HG02678 (cell line): Measurements from ENCODE around the gene HEXD.

Experiments used
- ATAC-seq: cut with Tn5 transposase; IDR thresholded peaks from one replicate; pipeline ENCODE4 v1.9.1; 2021; ENCODE audit warnings: mild to moderate bottlenecking, moderate library complexity; ENCODE audit not compliant: unreplicated experiment

The HEXD gene

DNA sequence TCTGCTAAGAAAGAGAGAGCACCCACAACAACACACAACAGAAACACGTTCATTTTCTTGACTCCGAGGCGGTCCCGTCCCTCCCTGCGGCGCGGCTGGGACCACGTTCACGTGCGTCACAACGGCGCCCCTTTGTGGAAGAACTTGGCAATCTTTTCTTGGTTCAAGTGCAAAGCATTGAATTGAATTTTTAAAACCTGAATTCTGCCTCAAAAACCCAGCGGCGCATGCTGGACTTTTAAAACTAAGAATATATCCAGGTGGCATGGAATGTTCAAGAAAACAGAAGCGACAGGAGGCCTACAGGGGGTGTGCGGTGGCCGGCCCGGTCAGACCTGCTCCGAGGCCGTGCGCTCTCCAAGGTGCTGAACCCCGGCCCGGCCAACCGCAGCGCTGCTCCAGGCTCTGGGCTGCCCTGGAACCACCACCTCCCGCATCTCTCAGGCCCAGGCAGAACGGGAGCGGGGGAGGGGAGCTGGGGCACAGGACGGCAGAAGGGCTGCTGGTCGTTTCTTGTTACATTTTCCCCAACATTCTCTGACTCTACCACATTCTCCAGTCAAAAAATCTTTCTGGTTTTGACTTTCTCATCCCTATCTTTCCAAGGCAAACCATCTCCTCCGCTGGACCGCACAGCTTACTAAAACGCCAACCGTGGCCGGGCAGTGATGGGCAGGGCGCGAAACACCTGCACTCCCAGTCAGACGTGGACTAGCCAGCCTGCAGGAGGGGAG is 3.4 kb upstream of the HEXD start:
- ATAC-seq: no peak

DNA sequence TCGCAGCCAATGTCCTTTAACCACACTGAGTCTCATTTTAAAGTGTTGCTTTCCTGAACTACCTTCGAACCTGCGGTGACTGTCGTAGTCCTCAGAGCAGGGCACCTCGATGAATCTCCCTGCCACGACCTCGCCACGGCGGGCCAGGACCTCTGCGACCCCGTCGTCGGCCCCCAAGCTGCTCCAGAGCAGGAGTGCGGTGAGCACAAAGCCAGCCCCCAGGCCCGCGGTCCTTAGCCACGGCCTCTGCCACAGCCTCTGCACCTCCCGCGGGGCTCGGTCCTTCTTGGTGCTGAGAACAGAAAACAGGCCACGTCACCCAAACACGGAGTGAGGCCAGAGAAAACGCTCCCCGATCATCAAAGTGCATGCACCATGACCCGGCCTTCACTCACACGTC is 2.8 kb upstream of the HEXD start:
- no peak for ATAC-seq

DNA sequence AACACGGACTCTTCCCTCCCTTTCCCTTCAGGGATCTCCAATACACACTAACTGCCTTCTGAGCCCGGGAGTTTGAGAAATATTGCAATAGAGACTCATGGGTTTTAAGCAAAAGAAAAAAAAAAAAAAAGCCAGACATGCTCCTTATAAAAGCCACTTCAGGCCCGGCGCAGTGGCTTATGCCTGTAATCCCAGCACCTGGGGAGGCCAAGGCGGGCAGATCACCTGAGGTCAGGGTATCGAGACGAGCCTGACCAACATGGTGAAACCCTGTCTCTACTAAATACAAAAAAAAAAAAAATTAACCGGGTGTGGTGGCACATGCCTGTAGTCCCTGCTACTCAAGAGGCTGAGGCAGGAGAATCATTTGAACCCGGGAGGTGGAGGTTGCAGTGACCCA is 2.4 kb upstream of the HEXD start:
- no peak for ATAC-seq

DNA sequence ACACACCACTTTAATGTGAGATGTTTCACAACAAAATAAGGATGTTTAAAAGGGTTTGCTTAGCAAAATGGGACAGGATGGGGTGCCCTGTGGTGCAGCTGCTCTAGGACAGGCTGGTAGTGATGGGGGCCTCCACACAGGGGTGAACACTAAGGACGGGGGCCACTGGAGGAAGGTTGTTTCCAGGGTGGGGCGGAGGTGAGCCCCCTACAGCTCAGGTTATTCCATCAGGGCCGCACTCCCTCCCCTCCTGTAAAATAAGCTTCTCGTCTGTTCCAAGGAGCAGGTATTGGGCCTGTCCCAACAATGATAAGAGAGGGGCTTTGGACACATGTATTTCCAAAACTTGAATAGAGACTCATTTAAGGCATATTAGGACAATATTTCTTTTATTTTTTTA is 1.9 kb upstream of the HEXD start:
- no peak for ATAC-seq

DNA sequence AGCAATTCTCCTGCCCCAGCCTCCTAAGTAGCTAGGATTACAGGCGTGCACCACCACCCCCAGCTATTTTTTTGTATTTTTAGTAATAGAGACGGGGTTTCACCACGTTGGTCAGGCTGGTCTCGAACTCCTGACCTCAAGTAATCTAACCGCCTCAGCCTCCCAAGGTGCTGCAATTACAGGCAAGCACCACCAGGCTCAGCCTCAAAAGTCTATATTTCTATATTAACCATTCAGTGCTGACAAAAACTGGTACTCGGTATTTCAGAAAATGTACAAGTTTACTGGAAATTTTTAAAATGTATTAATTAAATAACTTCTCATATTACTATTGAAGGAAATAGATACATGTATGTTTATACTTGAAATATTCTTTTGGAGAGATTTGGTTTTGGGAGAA is 1.4 kb upstream of the HEXD start:
- ATAC-seq: no peak

DNA sequence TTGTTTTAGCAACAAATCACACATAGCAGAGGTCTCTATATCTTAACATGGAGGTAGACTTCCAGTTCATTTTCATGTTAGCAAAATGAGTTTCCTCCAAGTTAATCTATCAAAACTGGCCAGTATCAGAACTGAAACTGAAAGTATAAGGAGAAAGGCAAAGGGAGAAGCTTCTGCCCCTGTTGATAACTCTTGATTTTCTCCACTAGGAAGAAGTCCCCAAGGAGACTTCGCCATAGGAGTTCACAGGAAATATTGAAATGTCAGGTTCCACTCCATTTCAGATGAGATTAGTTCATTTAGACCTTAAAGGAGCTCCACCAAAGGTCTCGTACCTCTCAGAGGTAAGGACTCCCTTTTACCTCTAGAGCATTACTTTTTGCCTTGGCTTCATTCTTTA is 1.4 kb downstream of the HEXD start:
- ATAC-seq: no peak

DNA sequence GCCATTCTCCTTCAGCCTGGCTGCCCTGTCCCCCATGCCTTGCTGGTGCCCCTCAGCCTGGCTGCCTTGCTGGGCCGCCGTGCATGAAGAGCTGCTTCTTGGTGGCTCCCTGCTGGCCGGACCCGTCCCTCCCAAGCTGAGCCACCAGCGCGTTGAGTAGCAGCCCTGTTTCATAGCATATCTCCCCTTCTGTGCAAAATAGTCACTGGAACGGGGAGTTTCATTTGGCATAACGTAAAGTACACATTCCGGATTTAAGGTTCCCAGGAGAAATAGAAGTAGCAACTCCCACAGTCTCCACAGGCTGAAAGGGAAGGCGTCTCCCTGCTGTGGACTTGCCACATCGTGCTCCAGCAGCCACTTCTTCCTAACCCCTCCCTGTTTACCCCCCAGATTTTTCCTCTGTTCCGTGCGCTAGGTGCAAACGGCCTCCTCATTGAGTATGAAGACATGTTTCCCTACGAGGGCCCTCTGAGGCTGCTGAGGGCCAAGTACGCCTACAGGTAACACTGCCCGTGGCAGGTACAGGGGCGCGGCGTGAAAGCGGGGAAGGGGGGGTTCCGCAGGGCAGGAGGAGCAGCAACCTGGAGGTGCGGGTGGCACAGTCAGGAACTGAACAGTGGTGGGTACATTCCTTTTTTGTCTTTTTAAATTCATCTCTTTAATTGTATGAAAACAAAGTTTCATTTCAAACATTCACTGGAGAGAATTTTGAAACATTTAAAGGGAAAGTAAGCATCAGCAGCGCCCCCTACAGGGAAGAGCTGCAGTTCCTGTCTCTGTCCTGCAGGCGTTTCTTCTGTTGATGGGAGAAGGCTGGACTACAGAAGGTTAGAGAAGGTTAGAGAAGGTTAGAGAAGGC is 6.1 kb downstream of the HEXD start:
- ATAC-seq: no peak

DNA sequence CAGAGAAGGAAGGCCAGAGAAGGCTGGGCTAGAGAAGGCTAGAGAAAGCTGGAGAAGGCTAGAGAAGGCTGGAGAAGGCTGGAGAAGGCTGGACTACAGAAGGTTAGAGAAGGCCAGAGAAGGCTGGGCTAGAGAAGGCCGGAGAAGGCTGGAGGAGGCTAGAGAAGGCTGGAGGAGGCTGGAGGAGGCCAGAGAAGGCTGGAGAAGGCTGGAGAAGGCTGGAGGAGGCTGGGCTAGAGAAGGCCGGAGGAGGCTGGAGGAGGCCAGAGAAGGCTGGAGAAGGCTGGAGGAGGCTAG is 6.7 kb downstream of the HEXD start:
- ATAC-seq: no peak

DNA sequence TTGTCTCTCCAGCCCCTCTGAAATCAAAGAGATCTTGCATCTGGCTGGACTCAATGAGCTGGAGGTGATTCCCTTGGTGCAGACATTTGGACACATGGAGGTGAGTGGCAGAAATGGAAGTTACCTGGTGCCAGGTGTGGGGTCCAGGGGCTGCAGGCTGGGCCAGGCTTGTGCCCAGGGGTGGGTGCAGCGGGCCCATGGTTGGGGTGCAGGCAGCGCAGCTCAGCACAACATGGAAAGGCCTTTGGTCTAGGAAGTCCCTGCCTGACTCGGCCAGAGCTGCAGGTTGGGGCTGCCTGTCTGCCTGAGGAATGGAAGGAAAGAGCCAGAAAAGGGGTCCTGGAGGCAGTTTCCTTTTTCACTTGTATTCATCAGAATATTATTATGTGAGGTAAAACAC is 10.4 kb downstream of the HEXD start:
- ATAC-seq: no peak

DNA sequence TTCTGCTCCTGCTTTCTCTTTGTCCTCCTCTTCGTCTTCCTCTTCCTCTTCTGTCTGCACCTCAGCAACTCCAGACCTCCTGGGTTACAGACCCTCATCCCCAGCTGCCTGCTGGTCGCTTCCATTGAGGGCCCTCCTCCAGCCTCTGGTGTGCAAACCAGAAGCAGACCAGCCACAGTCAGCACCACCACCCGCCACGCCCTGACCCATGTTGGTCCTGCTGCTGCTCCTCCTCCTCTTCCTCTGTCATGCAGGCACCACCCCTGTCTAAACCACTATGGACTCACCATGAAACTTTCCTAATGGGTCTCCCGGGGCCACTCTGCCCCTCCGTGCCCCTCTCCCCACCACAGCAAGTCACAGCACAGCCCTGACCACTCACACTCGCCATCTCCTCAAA is 11.7 kb downstream of the HEXD start:
- no peak for ATAC-seq

DNA sequence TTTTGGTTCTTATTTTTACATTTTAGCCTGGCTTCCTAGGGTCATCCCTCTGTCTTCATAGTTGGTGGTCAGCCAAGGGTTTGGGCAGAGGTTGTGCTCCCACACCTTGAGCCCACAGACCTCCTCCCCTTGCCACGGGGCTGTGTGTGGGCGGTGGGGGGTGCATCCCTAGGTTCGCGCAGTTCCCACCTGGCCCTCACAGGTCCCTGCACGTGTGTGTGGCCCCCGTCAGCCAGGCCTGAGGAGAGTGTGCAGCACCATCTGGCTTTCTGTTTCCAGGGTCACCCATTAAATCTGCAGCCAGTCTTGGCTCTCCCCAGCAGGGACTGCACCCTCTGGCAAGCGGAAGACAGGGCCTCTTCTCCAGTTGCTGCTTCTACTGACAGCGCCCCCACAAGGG is 13.9 kb downstream of the HEXD start:
- ATAC-seq: no peak

DNA sequence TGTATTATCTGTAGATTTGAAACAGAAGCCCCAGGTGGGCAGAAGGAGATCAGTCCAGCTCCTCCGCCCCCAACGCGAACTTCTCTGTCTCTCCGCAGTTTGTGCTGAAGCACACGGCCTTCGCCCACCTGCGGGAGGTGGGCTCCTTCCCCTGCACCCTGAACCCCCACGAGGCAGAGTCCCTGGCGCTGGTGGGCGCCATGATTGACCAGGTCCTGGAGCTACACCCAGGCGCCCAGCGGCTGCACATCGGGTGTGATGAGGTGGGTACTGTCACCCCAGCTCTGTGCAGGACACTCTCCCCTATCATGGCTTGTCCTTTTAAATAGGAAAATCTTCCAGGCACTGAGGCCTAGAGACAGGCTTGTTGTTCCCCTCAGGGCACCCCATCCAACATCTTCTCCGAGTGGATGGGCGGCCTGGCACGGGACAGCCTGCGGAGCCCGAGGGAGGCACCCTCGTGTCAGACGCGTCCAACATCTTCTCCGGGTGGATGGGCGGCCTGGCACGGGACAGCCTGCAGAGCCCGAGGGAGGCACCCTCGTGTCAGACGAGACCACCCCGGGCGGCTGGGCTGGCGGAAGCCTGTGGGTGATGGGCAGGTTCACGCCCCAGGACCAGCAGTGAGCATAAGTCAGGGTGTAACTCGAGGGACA is 15.5 kb downstream of the HEXD start:
- ATAC-seq: no peak

DNA sequence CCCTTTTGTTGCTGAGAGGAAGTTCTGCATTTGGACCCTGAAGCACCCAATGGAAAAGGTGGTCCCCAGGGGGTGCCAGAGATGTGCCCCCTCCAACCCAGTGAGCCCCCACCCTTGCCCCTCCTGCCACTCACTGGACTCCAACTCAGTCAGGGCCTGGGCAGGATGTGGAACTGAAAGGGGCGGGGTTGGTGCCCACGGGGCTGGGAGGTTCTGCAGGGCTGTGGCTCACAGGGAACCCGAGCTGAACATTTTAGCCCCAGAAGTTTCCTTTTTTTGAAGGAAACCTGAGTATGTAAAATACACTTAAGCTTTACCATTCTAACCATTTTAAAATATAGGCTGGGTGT is 16.0 kb downstream of the HEXD start:
- ATAC-seq: no peak

DNA sequence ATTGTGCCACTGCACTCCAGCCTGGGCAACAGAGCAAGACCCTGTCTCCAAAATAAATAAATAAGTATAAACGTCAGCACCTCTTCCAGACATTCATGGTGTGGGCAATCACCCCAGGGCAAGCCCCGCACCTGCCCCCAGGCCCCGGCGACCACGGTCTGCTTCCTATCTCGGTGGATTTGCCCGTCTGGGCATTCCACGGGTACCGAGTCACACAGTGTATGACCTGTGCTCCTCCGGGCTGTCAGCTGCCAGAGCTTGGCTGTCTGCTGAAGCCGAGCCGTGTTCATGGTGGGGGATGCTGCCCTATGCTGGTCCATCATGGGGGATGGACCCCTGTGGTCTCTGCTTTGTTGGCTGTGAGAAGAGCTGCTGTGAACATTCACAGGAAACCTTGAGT is 17.0 kb downstream of the HEXD start:
- no peak for ATAC-seq

DNA sequence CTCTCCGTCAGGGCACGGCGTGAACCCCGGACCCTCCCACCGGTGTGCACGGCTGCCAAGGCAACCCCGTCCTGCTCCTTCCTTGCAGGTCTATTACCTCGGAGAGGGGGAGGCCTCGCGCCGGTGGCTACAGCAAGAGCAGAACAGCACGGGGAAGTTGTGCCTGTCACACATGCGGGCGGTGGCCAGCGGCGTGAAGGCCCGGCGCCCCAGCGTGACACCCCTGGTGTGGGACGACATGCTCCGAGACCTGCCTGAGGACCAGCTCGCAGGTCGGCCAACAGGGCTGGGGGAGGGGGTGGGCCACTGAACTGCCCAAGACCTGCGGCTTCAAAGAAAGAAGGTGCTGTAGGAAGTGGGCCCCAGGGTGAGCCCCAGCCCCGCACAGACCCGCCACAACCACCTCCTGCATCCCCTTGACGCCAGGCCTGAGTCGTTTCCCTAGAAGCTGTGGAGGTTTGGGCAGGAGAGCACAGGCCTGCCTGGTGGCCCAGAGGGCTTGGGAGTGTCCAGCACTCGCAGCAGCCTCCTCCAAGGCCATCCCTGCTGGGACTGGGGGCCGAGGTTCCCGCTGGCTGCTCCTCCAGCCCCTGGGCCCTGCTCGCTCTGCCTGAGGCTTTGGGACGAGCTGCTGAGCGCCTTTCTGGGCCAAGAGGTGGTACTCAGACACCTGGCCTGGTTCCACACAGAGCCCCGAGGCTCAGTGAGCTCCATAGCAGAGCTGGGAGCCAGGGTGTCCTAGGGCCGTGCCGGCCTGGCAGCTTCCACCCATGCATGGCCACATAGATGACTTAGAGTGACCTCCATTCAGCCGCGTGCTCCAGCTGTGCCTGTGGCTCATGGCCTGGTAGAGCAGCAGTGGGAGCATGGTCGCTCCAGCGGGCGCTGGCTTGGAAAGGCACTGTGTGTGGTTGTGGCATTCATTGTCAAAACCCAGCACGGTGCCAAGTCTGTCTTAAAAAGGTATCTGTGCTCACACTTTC is 17.7 kb downstream of the HEXD start:
- ATAC-seq: no peak

DNA sequence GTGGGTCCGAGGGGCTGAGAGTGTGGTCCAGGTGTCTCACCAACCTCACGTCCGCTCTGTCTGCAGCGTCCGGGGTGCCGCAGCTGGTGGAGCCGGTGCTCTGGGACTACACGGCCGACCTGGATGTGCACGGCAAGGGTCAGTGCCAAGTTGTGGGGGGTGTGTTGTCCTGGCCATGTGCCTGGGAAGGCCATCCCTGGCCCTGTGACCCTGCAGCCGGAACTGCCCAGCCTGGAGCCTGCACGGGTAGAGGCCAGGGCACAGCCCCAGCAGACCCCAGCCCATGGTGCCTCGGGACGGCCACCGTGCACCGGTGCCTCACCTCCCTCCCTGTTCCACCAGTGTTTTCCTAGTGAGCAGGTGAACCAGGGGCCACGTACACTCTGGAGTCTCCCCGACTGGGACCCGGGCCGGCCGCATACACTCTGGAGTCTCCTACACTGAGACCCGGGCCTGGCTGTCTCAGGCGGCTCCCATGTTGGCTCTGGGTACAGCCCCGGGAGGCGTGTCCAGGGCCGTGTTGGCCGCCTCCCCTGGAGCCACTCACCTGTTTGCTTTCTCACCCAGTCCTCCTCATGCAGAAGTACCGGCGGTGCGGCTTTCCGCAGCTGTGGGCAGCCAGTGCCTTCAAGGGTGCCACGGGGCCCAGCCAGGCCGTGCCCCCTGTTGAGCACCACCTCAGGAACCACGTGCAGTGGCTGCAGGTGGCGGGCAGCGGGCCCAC is 18.6 kb downstream of the HEXD start:
- no peak for ATAC-seq

DNA sequence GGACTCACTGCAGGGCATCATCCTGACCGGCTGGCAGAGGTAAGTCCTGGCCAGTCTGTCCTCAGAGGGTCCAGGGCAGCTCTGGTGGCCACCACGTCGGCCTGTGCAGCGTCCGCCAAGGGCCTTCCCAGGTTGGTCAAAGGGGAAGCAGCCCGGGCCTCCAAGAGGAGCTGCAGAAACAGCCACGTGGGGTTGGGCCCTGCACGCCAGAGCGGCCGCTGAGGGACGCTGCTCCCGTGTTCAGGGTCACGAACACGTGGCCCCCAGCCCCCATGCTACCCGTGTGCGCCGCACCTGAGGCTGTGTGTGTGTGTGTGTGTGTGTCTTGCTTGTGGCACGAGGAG is 19.1 kb downstream of the HEXD start:
- ATAC-seq: no peak

DNA sequence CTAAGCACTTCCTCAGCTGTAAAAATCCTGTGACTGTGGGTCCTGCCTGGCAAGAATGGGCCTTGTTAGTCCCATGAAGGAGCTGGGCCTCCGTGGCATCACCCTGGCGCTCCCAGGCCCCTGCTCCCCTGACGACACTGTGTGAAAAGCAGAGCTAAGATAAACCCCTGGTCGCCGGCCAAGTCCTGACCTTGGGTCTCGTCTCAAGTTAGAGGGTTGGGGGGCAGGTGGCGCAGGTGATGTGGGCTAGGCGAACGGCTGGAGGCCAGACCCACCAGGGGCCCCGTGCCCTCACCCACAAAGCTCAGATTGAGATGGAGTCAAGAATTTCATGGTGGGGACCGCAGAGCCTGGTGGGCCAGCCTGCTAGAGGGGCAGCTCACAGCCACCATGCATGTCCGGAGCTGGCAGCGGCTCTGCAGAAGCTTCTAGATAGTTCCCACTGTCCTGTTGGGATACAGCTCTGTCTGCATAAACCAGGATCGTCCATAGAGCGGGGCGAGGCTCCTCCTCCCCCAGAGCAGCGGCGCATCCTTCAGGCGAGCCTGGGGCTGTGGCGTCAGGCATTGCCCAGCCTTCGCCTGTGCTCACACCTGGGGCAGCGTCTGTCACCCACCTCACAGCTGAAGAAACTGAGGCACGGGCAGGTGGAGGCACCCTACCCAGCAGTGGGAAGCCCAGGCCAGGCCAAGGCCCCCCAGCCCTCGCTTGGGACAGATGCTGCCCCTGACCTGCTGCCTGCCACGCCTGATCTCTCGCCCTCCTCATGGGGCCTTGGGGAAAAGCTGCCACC is 20.4 kb downstream of the HEXD start:
- ATAC-seq: no peak

DNA sequence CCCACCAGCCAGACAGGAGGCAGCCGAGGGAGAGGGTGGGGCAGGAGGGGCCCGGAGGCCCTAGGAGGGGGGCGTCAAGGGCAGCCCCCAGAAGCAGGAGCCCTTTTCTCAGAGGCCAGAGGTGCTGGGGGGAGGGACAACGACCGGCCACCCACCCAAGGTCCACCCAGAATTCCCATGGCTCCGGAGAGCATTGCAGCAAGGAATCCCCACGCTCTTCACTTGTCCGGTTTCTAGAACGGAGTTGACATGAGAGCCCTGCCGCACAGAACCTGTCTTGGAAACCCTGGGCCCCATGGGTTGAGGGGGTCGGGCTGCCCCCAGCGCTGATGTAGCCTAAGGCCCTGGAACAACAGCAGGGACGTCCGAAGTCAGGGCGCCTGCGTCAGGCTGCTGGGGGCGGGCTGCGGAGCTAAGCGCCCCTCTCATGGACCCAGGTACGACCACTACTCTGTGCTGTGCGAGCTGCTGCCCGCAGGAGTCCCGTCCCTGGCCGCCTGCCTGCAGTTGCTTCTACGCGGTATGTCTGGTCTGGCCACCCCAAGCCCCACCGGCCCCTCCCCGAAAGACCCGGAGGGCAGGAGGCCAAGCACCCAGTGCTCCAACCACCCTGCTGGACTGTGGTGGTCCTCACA is 21.2 kb downstream of the HEXD start:
- ATAC-seq: no peak
